Neural progenitor cell (in vitro differentiated cells): ENCODE measurements around the gene PAPPA2. TPM values are rescaled to one million over a fixed set of nuclear protein-coding genes. Genes with fewer than 3 reads are reported as not detected.
"Not testable (repeated sequence)": the region's sequence is repeated elsewhere in the genome, so short reads cannot be mapped to it uniquely, and the experiment has no call there.

Source experiments
- DNase-seq: peaks from one replicate; pipeline ENCODE4 v3.0.0-alpha.2; 2016; ENCODE audit warnings: low spot score
- H2AFZ ChIP-seq: fragments of 200-600 bp; sonication (generic); replicated peaks from 2 replicates; pipeline ENCODE4 v1.6.1; 2016; ENCODE audit warnings: antibody characterized with exemption
- H3F3A ChIP-seq: fragments of 200-600 bp; sonication (generic); 2 replicates; pipeline ENCODE4 v1.6.1; 2016; ENCODE audit warnings: antibody characterized with exemption, low read depth
- H3K27ac ChIP-seq: fragments of 200-600 bp; sonication (generic); 2 replicates; pipeline ENCODE4 v1.5.1; 2016; ENCODE audit warnings: mild to moderate bottlenecking
- H3K27me3 ChIP-seq: fragments of 200-600 bp; sonication (generic); 2 replicates; pipeline ENCODE4 v1.6.1; 2016; ENCODE audit warnings: mild to moderate bottlenecking, moderate library complexity
- H3K36me3 ChIP-seq: fragments of 200-600 bp; sonication (generic); 2 replicates; pipeline ENCODE4 v1.5.1; 2016
- H3K4me1 ChIP-seq: fragments of 200-600 bp; sonication (generic); 2 replicates; pipeline ENCODE4 v1.6.1; 2016; ENCODE audit warnings: mixed run types
- H3K4me2 ChIP-seq: fragments of 200-600 bp; sonication (generic); 2 replicates; pipeline ENCODE4 v1.6.1; 2016
- H3K4me3 ChIP-seq: fragments of 200-600 bp; sonication (generic); 2 replicates; pipeline ENCODE4 v1.5.1; 2016
- H3K79me2 ChIP-seq: fragments of 200-600 bp; sonication (generic); 2 replicates; pipeline ENCODE4 v1.6.1; 2016; ENCODE audit warnings: low read depth
- H3K9ac ChIP-seq: fragments of 200-600 bp; sonication (generic); 2 replicates; pipeline ENCODE4 v1.6.1; 2016
- H3K9me3 ChIP-seq: fragments of 200-600 bp; sonication (generic); 2 replicates; pipeline ENCODE4 v1.5.1; 2016; ENCODE audit warnings: low read depth
- H4K20me1 ChIP-seq: fragments of 200-600 bp; sonication (generic); 2 replicates; pipeline ENCODE4 v1.6.1; 2016; ENCODE audit warnings: low read depth
- H3K27ac Mint-ChIP-seq: 3 replicates; pipeline ENCODE4 v1.8.0; 2021; ENCODE audit warnings: mixed read lengths
- H3K27me3 Mint-ChIP-seq: 2 replicates; pipeline ENCODE4 v1.8.0; 2022; ENCODE audit warnings: low read depth, mild to moderate bottlenecking, inconsistent platforms, moderate library complexity, mixed read lengths; ENCODE audit not compliant: insufficient read depth
- H3K36me3 Mint-ChIP-seq: 3 replicates; pipeline ENCODE4 v1.8.0; 2021; ENCODE audit warnings: mixed read lengths
- H3K4me1 Mint-ChIP-seq: 3 replicates; pipeline ENCODE4 v1.8.0; 2021; ENCODE audit warnings: mixed read lengths
- H3K4me3 Mint-ChIP-seq: 3 replicates; pipeline ENCODE4 v1.8.0; 2021; ENCODE audit warnings: mild to moderate bottlenecking, moderate library complexity, mixed read lengths
- H3K9me3 Mint-ChIP-seq: 3 replicates; pipeline ENCODE4 v1.8.0; 2020; ENCODE audit warnings: mixed read lengths
- CTCF ChIP-seq: fragments of 200-600 bp; sonication (generic); IDR thresholded peaks from 2 replicates; pipeline ENCODE4 v1.5.1; 2017; ENCODE audit warnings: antibody characterized with exemption, mild to moderate bottlenecking
- EZH2 ChIP-seq: fragments of 200-600 bp; sonication (generic); IDR thresholded peaks from 2 replicates; pipeline ENCODE4 v1.6.1; 2017; ENCODE audit warnings: antibody characterized with exemption, mild to moderate bottlenecking, moderate library complexity
- EZH2phosphoT487 ChIP-seq: fragments of 200-600 bp; sonication (generic); IDR thresholded peaks from 2 replicates; pipeline ENCODE4 v1.6.1; 2017; ENCODE audit warnings: antibody characterized with exemption
- total RNA-seq: library from RNA; depleted of rRNA; stranded (reverse); fragments of >200 nt; gene quantifications from 2 replicates; pipeline ENCODE4 v1.2.3, GENCODE V29; 2015; ENCODE audit warnings: low replicate concordance

PAPPA2 gene
- total RNA-seq = 0.17 and 0.65 TPM in 2 replicates

- peaks cover 3% of the 10 kb centered on the region for H3K27me3 Mint-ChIP-seq
- no peaks in the 10 kb centered on the region for H4K20me1 ChIP-seq
- no peaks in the 10 kb centered on the region for H3K4me1 Mint-ChIP-seq
- no peak within 1 kb of the TSS for H2AFZ ChIP-seq
- no peaks in the 10 kb centered on the region for H3K9me3 ChIP-seq
- H3K79me2 ChIP-seq = no peaks in the 10 kb centered on the region
- peaks cover 5% of the 10 kb centered on the region for H3K9me3 Mint-ChIP-seq
- no peak for TF ChIP-seq EZH2phosphoT487
- TF ChIP-seq EZH2 = no peak
- TF ChIP-seq CTCF = no peak
- H3K9ac ChIP-seq = no peak within 1 kb of the TSS
- no peak within 1 kb of the TSS for H3K27ac ChIP-seq
- H3K4me2 ChIP-seq = no peak within 1 kb of the TSS
- no peak within 1 kb of the TSS for H3K4me3 ChIP-seq
- H3K36me3 Mint-ChIP-seq = no peaks in the 10 kb centered on the region
- H3K4me3 Mint-ChIP-seq = no peak within 1 kb of the TSS
- no peaks in the 10 kb centered on the region for H3K4me1 ChIP-seq
- H3K27ac Mint-ChIP-seq = no peak within 1 kb of the TSS
- no peaks in the 10 kb centered on the region for H3F3A ChIP-seq
- H3K27me3 ChIP-seq = no peaks in the 10 kb centered on the region
- no peak for DNase-seq
- no peaks in the 10 kb centered on the region for H3K36me3 ChIP-seq
Measured at GRCh38 chr1:176462674-176463378, at the start of gene PAPPA2. Gene PAPPA2 (plus strand): TSS chr1:176463175. CDS start chr1:176556323, 93,148 bp downstream.

- Histone ChIP-seq H3K4me2 (no peak overlapping the region), H3K4me3 (no peak overlapping the region), H4K20me1 (no peaks in the 10 kb centered on the region), H2AFZ (peak overlapping the region; percentile 54), H3F3A (no peaks in the 10 kb centered on the region), H3K9ac (no peak overlapping the region), H3K36me3 (no peaks in the 10 kb centered on the region), H3K4me1 (no peaks in the 10 kb centered on the region), H3K79me2 (no peaks in the 10 kb centered on the region), H3K9me3 (no peaks in the 10 kb centered on the region), H3K27me3 (no peaks in the 10 kb centered on the region), H3K27ac (no peak overlapping the region)
- Mint-ChIP-seq H3K9me3 (peaks cover 4% of the 10 kb centered on the region), H3K4me3 (no peak overlapping the region), H3K27me3 (no peaks in the 10 kb centered on the region), H3K4me1 (no peaks in the 10 kb centered on the region), H3K27ac (no peak overlapping the region), H3K36me3 (no peaks in the 10 kb centered on the region)
- no peak for TF ChIP-seq EZH2
- TF ChIP-seq EZH2phosphoT487 = no peak
- no peak for TF ChIP-seq CTCF
- peak; percentile 14 for DNase-seq
Measured at GRCh38 chr1:176416777-176417176, 46.2 kb upstream of the PAPPA2 start.

GRCh38 chr1:176419608-176420007 is 43.4 kb upstream of the PAPPA2 start:
- not testable (repeated sequence) for H3K4me3 ChIP-seq, H2AFZ ChIP-seq, H3K27me3 Mint-ChIP-seq, H3K4me2 ChIP-seq, H3F3A ChIP-seq, DNase-seq, H3K9me3 ChIP-seq, H3K4me1 ChIP-seq, H3K27me3 ChIP-seq, H3K9ac ChIP-seq, H3K4me3 Mint-ChIP-seq, H3K4me1 Mint-ChIP-seq, H3K27ac Mint-ChIP-seq, H3K36me3 Mint-ChIP-seq, H3K27ac ChIP-seq, H4K20me1 ChIP-seq, H3K36me3 ChIP-seq, H3K79me2 ChIP-seq
- H3K9me3 Mint-ChIP-seq = peaks cover 21% of the 10 kb centered on the region

- Histone ChIP-seq H3K27ac (no peak overlapping the region), H3K79me2 (no peaks in the 10 kb centered on the region), H2AFZ (no peak overlapping the region), H3K4me1 (no peaks in the 10 kb centered on the region), H3K4me3 (no peak overlapping the region), H3K9ac (no peak overlapping the region), H3K36me3 (no peaks in the 10 kb centered on the region), H3K9me3 (no peaks in the 10 kb centered on the region), H4K20me1 (no peaks in the 10 kb centered on the region), H3F3A (no peaks in the 10 kb centered on the region), H3K4me2 (no peak overlapping the region), H3K27me3 (peaks cover 13% of the 10 kb centered on the region)
- peaks cover 2% of the 10 kb centered on the region for H3K27me3 Mint-ChIP-seq
- H3K4me3 Mint-ChIP-seq = no peak overlapping the region
- no peaks in the 10 kb centered on the region for H3K36me3 Mint-ChIP-seq
- H3K27ac Mint-ChIP-seq = no peak overlapping the region
- H3K9me3 Mint-ChIP-seq = no peaks in the 10 kb centered on the region
- no peak for TF ChIP-seq EZH2
- no peak for TF ChIP-seq CTCF
- no peak for TF ChIP-seq EZH2phosphoT487
- H3K4me1 Mint-ChIP-seq = peaks cover 8% of the 10 kb centered on the region
- DNase-seq = no peak
Measured at GRCh38 chr1:176434234-176434633, 28.7 kb upstream of the PAPPA2 start.
